ENCODE results near the gene HS6ST3.

GRCh38 chr13:96816261-96816660 is 726.4 kb downstream of the HS6ST3 start:
- no peak for TF ChIP-seq CTCF (IDR thresholded peaks at IDR 0.05; ENCODE audit: low read depth, low read length)
- TF ChIP-seq EZH2phosphoT487 (IDR thresholded peaks at IDR 0.05; ENCODE audit: low read depth) = no peak

Measured in OCI-LY3 (cell line).